Mesenchymal stem cell (in vitro differentiated cells and primary cell): Measurements from ENCODE around the gene TCF19.

Experiments used
- DNase-seq: peaks from one replicate; pipeline ENCODE4 v3.0.0-alpha.2; 2013
- H2AFZ ChIP-seq: one replicate; pipeline ENCODE4 v1.6.1; 2013; ENCODE audit warnings: low read depth, mild to moderate bottlenecking, control low read depth, inconsistent platforms, low read length, moderate library complexity
- H2AK5ac ChIP-seq: 2 replicates; pipeline ENCODE4 v1.6.1; 2013; ENCODE audit warnings: low read length, moderate library complexity, mild to moderate bottlenecking, inconsistent platforms; ENCODE audit not compliant: severe bottlenecking
- H2BK120ac ChIP-seq: one replicate; pipeline ENCODE4 v1.6.1; 2013; ENCODE audit warnings: low read depth, mild to moderate bottlenecking, inconsistent platforms, low read length, moderate library complexity
- H2BK12ac ChIP-seq, 2 experiments: one replicate each; pipeline ENCODE4 v1.6.1; 2013; ENCODE audit warnings: inconsistent platforms in 2 of 2, low read length in 2 of 2, mild to moderate bottlenecking in 2 of 2, moderate library complexity in 2 of 2, control low read depth in 1 of 2
- H2BK15ac ChIP-seq: one replicate; pipeline ENCODE4 v1.6.1; 2013; ENCODE audit warnings: mild to moderate bottlenecking, low read depth, inconsistent platforms; ENCODE audit not compliant: poor library complexity, severe bottlenecking
- H2BK5ac ChIP-seq: 2 replicates; pipeline ENCODE4 v1.6.1; 2013; ENCODE audit warnings: low read depth, mild to moderate bottlenecking, low read length, control low read depth, inconsistent platforms; ENCODE audit not compliant: poor library complexity, severe bottlenecking
- H3K14ac ChIP-seq, 2 experiments: one replicate each; pipeline ENCODE4 v1.6.1; 2013; ENCODE audit warnings: inconsistent platforms in 2 of 2, low read length in 2 of 2, control low read depth in 1 of 2, mild to moderate bottlenecking in 1 of 2, moderate library complexity in 1 of 2
- H3K18ac ChIP-seq, 2 experiments: one replicate each; pipeline ENCODE4 v1.6.1; 2013; ENCODE audit warnings: inconsistent platforms in 2 of 2, low read length in 2 of 2, control low read depth in 1 of 2, low read depth in 1 of 2, mild to moderate bottlenecking in 1 of 2
- H3K23ac ChIP-seq, 2 experiments: one replicate each; pipeline ENCODE4 v1.6.1; 2013; ENCODE audit warnings: inconsistent platforms in 2 of 2, low read length in 2 of 2, mild to moderate bottlenecking in 2 of 2, moderate library complexity in 2 of 2, control low read depth in 1 of 2
- H3K27ac ChIP-seq: 2 replicates; pipeline ENCODE4 v1.5.1; 2013; ENCODE audit warnings: mild to moderate bottlenecking, moderate library complexity, low read length, control low read depth, inconsistent platforms; ENCODE audit not compliant: poor library complexity, severe bottlenecking
- H3K27me3 ChIP-seq, 2 experiments: 2 replicates each; pipeline versions ENCODE4 v1.6.1 to v1.7.0; 2013; ENCODE audit warnings: low read length in 2 of 2, mild to moderate bottlenecking in 2 of 2, moderate library complexity in 2 of 2, control low read depth in 1 of 2, inconsistent platforms in 1 of 2; ENCODE audit not compliant: control insufficient read depth in 1 of 2, insufficient read depth in 1 of 2
- H3K36me3 ChIP-seq, 2 experiments: 2 replicates each; pipeline versions ENCODE4 v1.6.1 to v1.7.0; 2013; ENCODE audit warnings: low read length in 2 of 2, control low read depth in 1 of 2, inconsistent platforms in 1 of 2, low read depth in 1 of 2, mild to moderate bottlenecking in 1 of 2; ENCODE audit not compliant: insufficient read depth in 2 of 2, control insufficient read depth in 1 of 2
- H3K4ac ChIP-seq, 2 experiments: one replicate each; pipeline ENCODE4 v1.6.1; 2013; ENCODE audit warnings: inconsistent platforms in 2 of 2, low read length in 2 of 2, mild to moderate bottlenecking in 2 of 2, moderate library complexity in 2 of 2, control low read depth in 1 of 2, low read depth in 1 of 2
- H3K4me1 ChIP-seq: 2 replicates; pipeline ENCODE4 v1.6.1; 2013; ENCODE audit warnings: low read depth, low read length, control low read depth; ENCODE audit not compliant: control insufficient read depth, insufficient read depth
- H3K4me2 ChIP-seq: 2 replicates; pipeline ENCODE4 v1.6.1; 2013; ENCODE audit warnings: low read length, mild to moderate bottlenecking, inconsistent platforms; ENCODE audit not compliant: poor library complexity, severe bottlenecking
- H3K4me3 ChIP-seq, 2 experiments: 2 replicates each; pipeline versions ENCODE4 v1.5.1 to v1.7.0; 2013; ENCODE audit warnings: low read length in 2 of 2, mild to moderate bottlenecking in 2 of 2, control low read depth in 1 of 2, low read depth in 1 of 2; ENCODE audit not compliant: insufficient read depth in 1 of 2
- H3K79me1 ChIP-seq: replicated peaks from 2 replicates; pipeline ENCODE4 v1.6.1; 2013; ENCODE audit warnings: mild to moderate bottlenecking, control low read depth, low read length, inconsistent platforms; ENCODE audit not compliant: poor library complexity, severe bottlenecking
- H3K9ac ChIP-seq: 2 replicates; pipeline ENCODE4 v1.7.0; 2013; ENCODE audit warnings: mild to moderate bottlenecking, low read length, moderate library complexity
- H3K9me3 ChIP-seq: 2 replicates; pipeline ENCODE4 v1.7.0; 2013; ENCODE audit warnings: mild to moderate bottlenecking, low read length; ENCODE audit not compliant: control insufficient read depth
- H4K8ac ChIP-seq: one replicate; pipeline ENCODE4 v1.6.1; 2013; ENCODE audit warnings: inconsistent platforms, mild to moderate bottlenecking, low read length, moderate library complexity
- H4K91ac ChIP-seq: one replicate; pipeline ENCODE4 v1.6.1; 2013; ENCODE audit warnings: mild to moderate bottlenecking, low read length, inconsistent platforms
- WGBS: methylation state at CpG from one replicate; pipeline ENCODE4 v1.1.7; 2013; ENCODE audit warnings: mixed read lengths; 5-methylcytosine and 5-hydroxymethylcytosine counted together

TCF19 gene

DNA sequence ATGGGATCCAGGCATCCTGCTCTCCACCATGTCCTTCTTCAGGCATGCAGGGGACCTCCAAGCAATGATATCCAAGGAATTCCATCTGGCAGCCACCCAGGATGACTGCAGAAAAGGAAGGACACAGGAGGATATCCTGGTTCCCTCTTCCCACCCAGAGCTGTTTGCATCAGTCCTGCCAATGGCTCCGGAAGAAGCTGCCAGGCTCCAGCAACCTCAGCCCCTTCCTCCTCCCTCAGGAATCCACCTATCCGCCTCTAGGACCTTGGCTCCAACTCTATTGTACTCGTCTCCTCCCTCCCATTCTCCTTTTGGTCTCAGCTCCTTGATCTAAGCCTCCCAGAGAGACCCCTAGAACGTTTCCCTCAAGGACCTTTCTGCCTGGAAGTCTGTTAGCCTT, 18.8 kb upstream of the TCF19 start:
- Histone ChIP-seq H2BK12ac (no peak overlapping the region), H3K79me1 (no peaks in the 10 kb centered on the region), H2BK15ac (peak overlapping the region; percentile 36), H2AFZ (no peak overlapping the region), H3K4ac (no peak overlapping the region), H3K36me3 (peaks cover 7% of the 10 kb centered on the region in 2 experiments), H4K8ac (no peak overlapping the region), H3K23ac (no peak overlapping the region), H3K4me2 (no peak overlapping the region), H4K91ac (no peak overlapping the region), H3K4me1 (peaks cover 25% of the 10 kb centered on the region), H3K27me3 (peaks cover 0 to 13% of the 10 kb centered on the region in 2 experiments), H3K9me3 (no peaks in the 10 kb centered on the region), H3K18ac (no peak overlapping the region), H2BK120ac (no peak overlapping the region), H3K9ac (no peak overlapping the region), H2AK5ac (no peak overlapping the region), H3K4me3 (no peak overlapping the region), H2BK5ac (no peak overlapping the region), H3K27ac (no peak overlapping the region), H3K14ac (no peak overlapping the region)
- 16% methylated on average over 4 of the region's 4 CpGs for WGBS
- no peak for DNase-seq

- no peak overlapping the region for H3K4me2 ChIP-seq
- H2BK5ac ChIP-seq: no peak overlapping the region
- no peak overlapping the region for H3K27ac ChIP-seq
Observed at GRCh38 chr6:31140643-31141042, 17.7 kb upstream of the TCF19 start.

DNA sequence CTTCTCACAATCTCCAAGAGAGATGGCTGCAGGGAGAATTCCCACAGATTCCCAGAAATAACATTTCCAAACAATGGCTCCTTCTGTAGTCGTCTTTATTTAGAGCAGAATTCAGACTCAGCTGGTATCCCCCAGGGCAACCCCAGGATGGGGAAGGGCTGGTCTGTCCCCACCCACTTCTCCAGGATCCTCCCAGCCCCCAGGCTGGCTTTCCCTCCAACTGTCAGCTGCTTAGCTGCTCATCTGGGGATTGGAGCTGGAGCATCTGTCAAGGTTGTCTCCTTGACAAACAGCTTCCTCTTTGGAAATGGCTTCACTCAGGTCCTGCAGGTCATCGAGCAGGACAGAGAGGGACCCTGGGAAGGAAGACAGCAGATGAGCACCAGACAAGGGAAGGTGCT, 16.0 kb upstream of the TCF19 start:
- H2BK12ac ChIP-seq: no peak overlapping the region
- H3K79me1 ChIP-seq: no peaks in the 10 kb centered on the region
- peaks cover 25% of the 10 kb centered on the region for H3K4me1 ChIP-seq
- no peaks in the 10 kb centered on the region for H3K9me3 ChIP-seq
- no peak overlapping the region for H2BK15ac ChIP-seq
- no peak overlapping the region for H2AFZ ChIP-seq
- no peak overlapping the region for H2BK5ac ChIP-seq
- no peak overlapping the region for H3K14ac ChIP-seq
- no peak overlapping the region for H3K4me2 ChIP-seq
- H3K27me3 ChIP-seq: peaks cover 0 to 13% of the 10 kb centered on the region in 2 experiments
- peak overlapping the region; percentile 19 for H3K9ac ChIP-seq
- H2AK5ac ChIP-seq: peak overlapping the region; percentile 40
- H3K27ac ChIP-seq: peak overlapping the region; percentile 9
- no peak overlapping the region for H3K18ac ChIP-seq
- H4K91ac ChIP-seq: no peak overlapping the region
- H3K4ac ChIP-seq: no peak overlapping the region
- no peak overlapping the region for H4K8ac ChIP-seq
- H3K23ac ChIP-seq: no peak overlapping the region
- DNase-seq: no peak
- 37% methylated on average over 2 of the region's 2 CpGs for WGBS
- H3K36me3 ChIP-seq: peaks cover 17 to 22% of the 10 kb centered on the region in 2 experiments
- no peak overlapping the region for H2BK120ac ChIP-seq
- H3K4me3 ChIP-seq: no peak overlapping the region

More at GRCh38 chr6:31140643-31141042, 17.7 kb upstream of the TCF19 start:
- no peak overlapping the region for H3K18ac ChIP-seq
- H3K79me1 ChIP-seq: no peaks in the 10 kb centered on the region
- H3K9me3 ChIP-seq: no peaks in the 10 kb centered on the region
- H3K36me3 ChIP-seq: peaks cover 17% of the 10 kb centered on the region in 2 experiments
- H3K4me1 ChIP-seq: peaks cover 25% of the 10 kb centered on the region
- H2BK12ac ChIP-seq: no peak overlapping the region
- no peak overlapping the region for H4K8ac ChIP-seq
- no peak overlapping the region for H2BK15ac ChIP-seq
- no peak overlapping the region for H3K4me3 ChIP-seq
- H4K91ac ChIP-seq: no peak overlapping the region
- H2AFZ ChIP-seq: no peak overlapping the region
- no peak overlapping the region for H3K9ac ChIP-seq
- WGBS: 89% methylated on average over 15 of the region's 15 CpGs
- H3K4ac ChIP-seq: no peak overlapping the region
- no peak overlapping the region for H2BK120ac ChIP-seq
- no peak overlapping the region for H3K14ac ChIP-seq
- peak overlapping the region; percentile 57 for H2AK5ac ChIP-seq
- H3K23ac ChIP-seq: no peak overlapping the region
- peaks cover 0 to 13% of the 10 kb centered on the region in 2 experiments for H3K27me3 ChIP-seq
- no peak for DNase-seq

GRCh38 chr6:31143148-31143547, 15.2 kb upstream of the TCF19 start:
- Histone ChIP-seq H3K79me1 (no peaks in the 10 kb centered on the region), H2BK15ac (no peak overlapping the region), H3K27ac (peak overlapping the region; percentile 69), H3K14ac (no peak overlapping the region), H2BK120ac (no peak overlapping the region), H3K9ac (peak overlapping the region; percentile 19), H2AFZ (peak overlapping the region; percentile 62), H2BK5ac (no peak overlapping the region), H3K9me3 (no peaks in the 10 kb centered on the region), H4K8ac (peak overlapping the region; percentile 54), H3K27me3 (peaks cover 0 to 13% of the 10 kb centered on the region in 2 experiments), H2AK5ac (no peak overlapping the region), H2BK12ac (peak overlapping the region in 1 of 2 experiments; percentile 40), H3K4me3 (no peak overlapping the region), H3K4me2 (no peak overlapping the region), H3K36me3 (peaks cover 19 to 24% of the 10 kb centered on the region in 2 experiments), H3K23ac (no peak overlapping the region), H4K91ac (no peak overlapping the region), H3K4me1 (peaks cover 22% of the 10 kb centered on the region), H3K4ac (no peak overlapping the region), H3K18ac (no peak overlapping the region)
- WGBS: 3% methylated on average over 11 of the region's 11 CpGs
- peak; percentile 83 for DNase-seq
